Measurements from ENCODE around the gene SMO.

Gene SMO

DNA sequence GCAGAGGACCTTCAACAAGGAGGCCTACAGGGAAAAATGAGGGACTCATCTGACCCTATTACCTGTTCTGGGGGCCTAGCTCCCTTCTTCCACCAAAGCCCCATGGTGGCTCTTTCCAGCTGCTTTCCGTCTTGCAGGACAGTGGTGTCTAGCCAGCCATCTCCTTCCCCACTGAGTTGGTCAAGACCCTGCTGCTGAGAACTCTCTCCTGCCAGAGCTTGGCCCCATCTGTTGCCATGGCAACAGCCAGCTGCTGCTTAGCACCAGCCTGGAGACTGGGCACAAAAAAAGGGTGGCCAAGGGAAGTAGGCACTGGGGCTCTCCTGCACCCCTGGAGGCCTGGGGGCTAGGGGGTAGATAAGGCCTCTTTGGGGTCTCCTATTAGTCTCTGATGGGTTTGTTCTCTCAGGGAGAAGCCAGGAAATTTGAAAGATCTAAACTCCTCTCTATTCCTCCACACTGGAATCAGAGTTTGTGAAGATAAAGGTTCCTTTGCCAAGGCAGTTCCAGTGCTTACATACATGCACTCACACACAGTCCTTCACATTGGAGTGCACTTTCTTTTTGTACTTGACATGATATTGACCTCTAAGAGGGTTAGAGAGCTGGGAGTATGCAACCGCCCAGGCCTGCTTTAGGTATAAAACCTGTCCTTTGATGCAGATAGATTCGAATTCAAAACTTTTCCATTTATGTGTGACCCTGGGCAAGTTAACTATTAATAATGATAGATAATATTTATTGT, 28.1 kb upstream of the SMO start:
- H3K4me3 ChIP-seq (ENCODE audit: low read length): no peak overlapping the region
- no peaks in the 10 kb centered on the region for H3K9me3 ChIP-seq (ENCODE audit: control insufficient read depth, low read depth, low read length)
- H3K36me3 ChIP-seq (ENCODE audit: control insufficient read depth, low read depth, low read length): no peaks in the 10 kb centered on the region
- H3K9ac ChIP-seq (ENCODE audit: low read length): no peak overlapping the region
- no peak overlapping the region for H3K27ac ChIP-seq (ENCODE audit: low read length)
- no peaks in the 10 kb centered on the region for H3K4me1 ChIP-seq (ENCODE audit: control insufficient read depth, low read depth, low read length)
- H3K27me3 ChIP-seq (ENCODE audit: control insufficient read depth, insufficient read depth, low read length): no peaks in the 10 kb centered on the region

- Histone ChIP-seq H3K36me3 (ENCODE audit: control insufficient read depth, low read depth, low read length) (no peaks in the 10 kb centered on the region), H3K4me1 (ENCODE audit: control insufficient read depth, low read depth, low read length) (no peaks in the 10 kb centered on the region)
Observed at GRCh38 chr7:129161524-129162225, 26.8 kb upstream of the SMO start.

DNA sequence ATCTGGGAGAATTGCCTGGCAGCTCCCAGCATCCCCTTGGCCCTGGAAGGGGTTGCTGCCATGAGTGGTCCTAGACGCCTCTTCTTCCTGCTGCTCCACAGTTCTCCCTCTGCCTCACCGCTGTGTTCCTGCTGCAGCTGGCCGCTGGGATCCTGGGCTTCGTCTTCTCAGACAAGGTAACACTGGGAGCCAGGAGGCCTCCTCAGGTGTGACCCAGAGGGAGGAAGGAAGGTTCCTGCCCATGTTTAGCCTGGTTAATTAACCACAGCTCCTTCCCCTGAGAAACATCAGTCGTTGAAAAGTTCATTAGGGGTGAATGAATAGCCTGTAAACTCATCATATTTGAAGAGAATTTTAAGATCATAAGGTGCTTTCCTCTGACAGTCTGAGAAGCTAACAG, 25.7 kb upstream of the SMO start:
- H3K9me3 ChIP-seq (ENCODE audit: control insufficient read depth, low read depth, low read length): no peaks in the 10 kb centered on the region
- no peak overlapping the region for H3K27ac ChIP-seq (ENCODE audit: low read length)
- no peaks in the 10 kb centered on the region for H3K4me1 ChIP-seq (ENCODE audit: control insufficient read depth, low read depth, low read length)
- no peak overlapping the region for H3K4me3 ChIP-seq (ENCODE audit: low read length)
- H3K27me3 ChIP-seq (ENCODE audit: control insufficient read depth, insufficient read depth, low read length): no peaks in the 10 kb centered on the region
- no peak overlapping the region for H3K9ac ChIP-seq (ENCODE audit: low read length)
- H3K36me3 ChIP-seq (ENCODE audit: control insufficient read depth, low read depth, low read length): peaks cover 4% of the 10 kb centered on the region

More at GRCh38 chr7:129161524-129162225, 26.8 kb upstream of the SMO start:
- no peak overlapping the region for H3K9ac ChIP-seq (ENCODE audit: low read length)
- H3K9me3 ChIP-seq (ENCODE audit: control insufficient read depth, low read depth, low read length): no peaks in the 10 kb centered on the region
- no peak overlapping the region for H3K4me3 ChIP-seq (ENCODE audit: low read length)
- no peak overlapping the region for H3K27ac ChIP-seq (ENCODE audit: low read length)
- no peaks in the 10 kb centered on the region for H3K27me3 ChIP-seq (ENCODE audit: control insufficient read depth, insufficient read depth, low read length)

- Histone ChIP-seq H3K4me3 (ENCODE audit: low read length) (no peak overlapping the region), H3K27me3 (ENCODE audit: control insufficient read depth, insufficient read depth, low read length) (no peaks in the 10 kb centered on the region), H3K27ac (ENCODE audit: low read length) (no peak overlapping the region), H3K4me1 (ENCODE audit: control insufficient read depth, low read depth, low read length) (peaks cover 5% of the 10 kb centered on the region), H3K9ac (ENCODE audit: low read length) (no peak overlapping the region), H3K9me3 (ENCODE audit: control insufficient read depth, low read depth, low read length) (no peaks in the 10 kb centered on the region), H3K36me3 (ENCODE audit: control insufficient read depth, low read depth, low read length) (peaks cover 4% of the 10 kb centered on the region)
Observed at GRCh38 chr7:129163875-129164544, 24.4 kb upstream of the SMO start.

DNA sequence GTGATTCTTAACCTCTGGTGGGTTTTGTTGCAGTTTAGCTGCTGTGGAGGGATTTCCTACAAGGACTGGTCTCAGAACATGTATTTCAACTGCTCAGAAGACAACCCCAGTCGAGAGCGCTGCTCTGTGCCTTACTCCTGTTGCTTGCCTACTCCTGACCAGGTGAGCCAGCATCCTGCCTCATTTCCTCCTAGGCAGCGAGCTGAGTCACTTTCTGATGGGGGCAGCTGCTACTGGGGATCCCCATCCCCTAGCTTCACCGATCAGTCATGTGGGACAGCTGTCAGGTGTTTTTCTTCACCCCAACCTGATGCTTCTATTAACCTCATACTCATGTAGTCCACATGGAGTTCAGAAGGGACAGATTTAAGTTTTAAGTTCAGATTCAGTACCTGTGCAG, 21.7 kb upstream of the SMO start:
- Histone ChIP-seq H3K9me3 (ENCODE audit: control insufficient read depth, low read depth, low read length) (no peaks in the 10 kb centered on the region), H3K9ac (ENCODE audit: low read length) (no peak overlapping the region), H3K4me1 (ENCODE audit: control insufficient read depth, low read depth, low read length) (peaks cover 21% of the 10 kb centered on the region), H3K27ac (ENCODE audit: low read length) (no peak overlapping the region), H3K27me3 (ENCODE audit: control insufficient read depth, insufficient read depth, low read length) (peaks cover 5% of the 10 kb centered on the region), H3K4me3 (ENCODE audit: low read length) (no peak overlapping the region), H3K36me3 (ENCODE audit: control insufficient read depth, low read depth, low read length) (peaks cover 4% of the 10 kb centered on the region)

- Histone ChIP-seq H3K36me3 (ENCODE audit: control insufficient read depth, low read depth, low read length) (peaks cover 4% of the 10 kb centered on the region), H3K4me1 (ENCODE audit: control insufficient read depth, low read depth, low read length) (peaks cover 21% of the 10 kb centered on the region), H3K27ac (ENCODE audit: low read length) (no peak overlapping the region), H3K27me3 (ENCODE audit: control insufficient read depth, insufficient read depth, low read length) (peaks cover 5% of the 10 kb centered on the region), H3K9me3 (ENCODE audit: control insufficient read depth, low read depth, low read length) (no peaks in the 10 kb centered on the region), H3K9ac (ENCODE audit: low read length) (no peak overlapping the region), H3K4me3 (ENCODE audit: low read length) (no peak overlapping the region)
Observed at GRCh38 chr7:129167817-129168216, 20.6 kb upstream of the SMO start.

GRCh38 chr7:129168231-129169021, 20.0 kb upstream of the SMO start:
- H3K27ac ChIP-seq (ENCODE audit: low read length): no peak overlapping the region
- peaks cover 4% of the 10 kb centered on the region for H3K36me3 ChIP-seq (ENCODE audit: control insufficient read depth, low read depth, low read length)
- H3K4me1 ChIP-seq (ENCODE audit: control insufficient read depth, low read depth, low read length): peaks cover 21% of the 10 kb centered on the region
- peak overlapping the region; percentile 86 for H3K9ac ChIP-seq (ENCODE audit: low read length)
- H3K9me3 ChIP-seq (ENCODE audit: control insufficient read depth, low read depth, low read length): no peaks in the 10 kb centered on the region
- H3K27me3 ChIP-seq (ENCODE audit: control insufficient read depth, insufficient read depth, low read length): peaks cover 5% of the 10 kb centered on the region
- H3K4me3 ChIP-seq (ENCODE audit: low read length): peak overlapping the region; percentile 55

DNA sequence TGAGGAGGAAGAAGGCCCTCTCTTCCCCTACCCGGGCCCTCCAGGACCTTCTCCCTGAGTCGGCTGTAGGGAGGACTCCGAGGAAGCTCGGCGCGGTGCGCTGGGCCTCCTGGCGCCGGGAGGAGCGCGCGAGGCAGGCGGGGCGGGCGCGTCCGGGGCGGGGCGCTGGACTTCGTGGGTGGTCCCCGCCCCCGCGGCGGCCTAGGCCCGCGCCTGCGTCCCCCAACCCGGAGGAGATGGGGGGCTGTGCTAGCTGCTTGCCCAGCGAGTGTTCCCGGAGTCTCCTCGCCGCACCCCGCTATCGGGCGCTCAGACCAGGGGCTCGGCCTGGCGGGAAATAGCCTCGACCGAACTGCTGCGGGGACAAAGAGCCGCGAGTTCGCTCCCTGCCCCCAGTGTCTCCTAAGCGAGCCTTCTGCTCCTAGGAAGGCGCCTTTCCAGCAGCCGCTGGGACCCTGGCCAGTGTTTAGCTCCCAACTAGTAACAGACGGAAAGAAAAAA, 19.2 kb upstream of the SMO start:
- Histone ChIP-seq H3K4me1 (ENCODE audit: control insufficient read depth, low read depth, low read length) (peaks cover 21% of the 10 kb centered on the region), H3K9ac (ENCODE audit: low read length) (peak overlapping the region; percentile 86), H3K27ac (ENCODE audit: low read length) (peak overlapping the region; percentile 58), H3K36me3 (ENCODE audit: control insufficient read depth, low read depth, low read length) (peaks cover 4% of the 10 kb centered on the region), H3K4me3 (ENCODE audit: low read length) (peak overlapping the region; percentile 55), H3K9me3 (ENCODE audit: control insufficient read depth, low read depth, low read length) (no peaks in the 10 kb centered on the region), H3K27me3 (ENCODE audit: control insufficient read depth, insufficient read depth, low read length) (peaks cover 5% of the 10 kb centered on the region)

- peaks cover 21% of the 10 kb centered on the region for H3K4me1 ChIP-seq (ENCODE audit: control insufficient read depth, low read depth, low read length)
- H3K9me3 ChIP-seq (ENCODE audit: control insufficient read depth, low read depth, low read length): no peaks in the 10 kb centered on the region
- peak overlapping the region; percentile 58 for H3K27ac ChIP-seq (ENCODE audit: low read length)
- peak overlapping the region; percentile 86 for H3K9ac ChIP-seq (ENCODE audit: low read length)
- peak overlapping the region; percentile 55 for H3K4me3 ChIP-seq (ENCODE audit: low read length)
- peaks cover 5% of the 10 kb centered on the region for H3K27me3 ChIP-seq (ENCODE audit: control insufficient read depth, insufficient read depth, low read length)
- H3K36me3 ChIP-seq (ENCODE audit: control insufficient read depth, low read depth, low read length): peaks cover 4% of the 10 kb centered on the region
Observed at GRCh38 chr7:129169686-129170440, 18.6 kb upstream of the SMO start.

GRCh38 chr7:129170441-129171021, 17.9 kb upstream of the SMO start:
- H3K4me3 ChIP-seq (ENCODE audit: low read length): peak overlapping the region; percentile 55
- peak overlapping the region; percentile 86 for H3K9ac ChIP-seq (ENCODE audit: low read length)

More at GRCh38 chr7:129170441-129171021, 17.9 kb upstream of the SMO start:
- Histone ChIP-seq H3K27ac (ENCODE audit: low read length) (peak overlapping the region; percentile 58), H3K27me3 (ENCODE audit: control insufficient read depth, insufficient read depth, low read length) (peaks cover 5% of the 10 kb centered on the region), H3K36me3 (ENCODE audit: control insufficient read depth, low read depth, low read length) (peaks cover 4% of the 10 kb centered on the region), H3K4me1 (ENCODE audit: control insufficient read depth, low read depth, low read length) (peaks cover 21% of the 10 kb centered on the region), H3K9me3 (ENCODE audit: control insufficient read depth, low read depth, low read length) (no peaks in the 10 kb centered on the region)
